ENCODE data around the gene KCNMB4.
A peak's percentile ranks its signal among the peaks of the same experiment; 100 is the strongest.

The KCNMB4 gene

DNA sequence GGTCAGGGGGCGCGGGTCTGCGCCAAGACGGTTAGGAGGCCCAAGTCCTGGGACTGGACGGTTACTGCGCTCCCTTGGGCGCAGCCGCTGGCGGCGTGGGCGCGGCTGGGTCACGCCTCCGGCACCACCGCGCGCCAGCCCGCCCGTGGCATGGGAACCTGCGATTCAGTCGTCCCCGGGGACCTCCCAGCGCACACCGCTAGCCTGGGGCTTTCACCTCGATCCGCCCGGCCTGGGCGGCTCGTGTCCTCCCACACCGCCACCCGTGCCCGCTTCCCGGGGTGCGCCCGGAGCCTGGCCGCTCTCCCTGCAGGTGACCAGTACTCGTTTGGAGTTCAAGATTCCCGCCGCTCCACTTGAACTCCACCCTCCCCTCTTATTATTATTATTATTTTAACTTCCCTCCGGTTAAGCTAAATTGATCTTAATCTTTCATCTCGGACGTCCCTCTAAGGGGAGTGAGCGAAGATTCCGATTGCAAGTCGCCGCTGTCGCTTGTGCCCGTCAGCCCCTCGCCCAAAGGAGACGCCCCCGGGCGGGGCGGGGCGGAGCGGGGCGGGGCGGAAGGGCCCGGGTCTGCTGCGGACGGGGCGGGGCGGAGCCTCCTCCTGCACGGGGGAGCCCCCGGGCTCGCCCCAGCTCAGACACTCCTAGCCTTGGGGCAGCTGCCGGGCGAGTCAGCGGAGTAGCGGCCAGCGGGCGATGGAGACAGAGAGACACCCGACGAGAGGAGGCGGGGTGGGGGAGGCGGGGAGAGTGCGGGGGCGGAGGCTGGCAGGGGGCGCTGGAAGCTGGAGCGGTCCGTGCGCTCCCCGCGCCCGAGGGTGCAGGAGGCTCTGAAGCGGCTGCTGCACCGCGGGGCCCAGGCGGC is at the start of gene KCNMB4:
TSS of gene KCNMB4 (plus strand) at position 643 of the 871 bp plus-strand sequence. CDS start 445 bp downstream, outside the sequence.
- DNase-seq: no peak

- DNase-seq: no peak
Observed at GRCh38 chr12:70317781-70318180, 48.3 kb upstream of the KCNMB4 start.

- DNase-seq: no peak
Observed at GRCh38 chr12:70319605-70320004, 46.5 kb upstream of the KCNMB4 start.

GRCh38 chr12:70321191-70321590 is 44.9 kb upstream of the KCNMB4 start:
- DNase-seq: no peak

GRCh38 chr12:70327541-70327940 is 38.5 kb upstream of the KCNMB4 start:
- no peak for DNase-seq

DNA sequence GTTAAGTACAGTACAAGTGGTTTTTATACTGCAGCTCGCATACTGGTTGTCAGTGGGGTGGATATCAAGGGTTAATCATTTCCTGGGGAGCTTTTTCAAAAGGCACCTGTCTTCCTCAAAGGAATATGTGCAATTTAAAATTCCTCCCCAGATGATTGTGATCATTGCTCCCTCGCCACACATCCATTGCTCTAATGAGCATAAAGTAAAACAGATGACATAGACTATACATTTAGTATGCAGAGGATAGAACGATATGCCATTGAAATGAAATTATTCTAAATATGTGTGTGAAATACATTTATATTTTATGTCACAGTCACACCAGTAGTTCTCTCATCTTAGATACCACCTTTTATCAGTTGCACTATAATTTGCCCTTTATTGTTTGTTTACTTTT is 36.4 kb upstream of the KCNMB4 start:
- DNase-seq: no peak

DNA sequence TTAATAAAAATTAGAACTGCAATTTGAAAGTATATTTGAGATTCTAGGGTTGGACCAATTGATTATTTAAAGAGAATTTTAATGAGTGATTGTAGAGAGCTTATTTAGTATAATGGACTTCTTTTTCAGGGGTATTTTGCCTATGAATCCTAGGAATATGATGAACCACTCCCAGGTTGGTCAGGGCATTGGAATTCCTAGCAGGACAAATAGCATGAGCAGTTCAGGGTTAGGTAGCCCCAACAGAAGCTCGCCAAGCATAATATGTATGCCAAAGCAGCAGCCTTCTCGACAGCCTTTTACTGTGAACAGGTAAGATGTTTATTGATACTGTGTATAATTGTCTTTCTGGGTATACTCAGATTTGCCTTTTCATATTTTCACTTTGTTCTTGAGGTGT is 35.9 kb upstream of the KCNMB4 start:
- DNase-seq: no peak

DNA sequence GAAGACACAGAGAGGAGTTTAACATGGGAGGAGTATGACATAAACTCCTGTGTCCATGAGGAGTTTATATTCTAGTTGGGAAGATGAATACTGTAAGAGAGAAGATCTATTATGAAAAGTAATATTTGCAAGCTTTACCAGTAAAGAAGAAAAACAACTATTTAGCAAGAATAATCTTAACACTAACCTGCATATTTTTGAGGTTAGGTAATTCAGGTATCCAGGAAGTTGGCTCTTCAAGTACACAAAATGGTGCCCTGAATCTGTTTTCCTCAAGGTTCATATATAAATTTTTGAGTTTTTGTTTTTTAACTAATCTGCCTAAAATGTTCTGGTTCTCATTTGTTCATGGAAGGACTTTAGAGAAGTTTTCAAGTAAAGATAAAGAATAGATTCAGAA is 33.9 kb upstream of the KCNMB4 start:
- no peak for DNase-seq

DNA sequence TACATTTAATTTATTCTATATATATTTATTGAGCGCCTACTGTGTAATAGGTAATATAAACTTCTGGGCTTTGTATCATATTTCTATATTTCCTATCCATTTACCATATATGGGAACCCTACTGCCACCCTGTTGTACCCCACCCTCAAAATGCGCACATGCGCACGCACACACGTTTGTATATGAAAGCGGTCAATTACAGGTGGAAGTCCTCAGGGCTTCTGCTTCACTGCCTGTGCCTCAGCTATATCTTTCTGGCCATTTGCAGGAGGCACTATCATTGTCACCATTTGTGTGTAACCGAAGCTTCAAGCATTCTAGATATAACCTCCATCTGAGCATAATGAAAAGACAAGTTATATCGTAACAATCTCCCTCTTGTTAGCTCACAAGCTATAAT is 31.3 kb upstream of the KCNMB4 start:
- DNase-seq: no peak

- DNase-seq: no peak
Observed at GRCh38 chr12:70338531-70338930, 27.6 kb upstream of the KCNMB4 start.

- DNase-seq: no peak
Observed at GRCh38 chr12:70351076-70351475, 15.0 kb upstream of the KCNMB4 start.

DNA sequence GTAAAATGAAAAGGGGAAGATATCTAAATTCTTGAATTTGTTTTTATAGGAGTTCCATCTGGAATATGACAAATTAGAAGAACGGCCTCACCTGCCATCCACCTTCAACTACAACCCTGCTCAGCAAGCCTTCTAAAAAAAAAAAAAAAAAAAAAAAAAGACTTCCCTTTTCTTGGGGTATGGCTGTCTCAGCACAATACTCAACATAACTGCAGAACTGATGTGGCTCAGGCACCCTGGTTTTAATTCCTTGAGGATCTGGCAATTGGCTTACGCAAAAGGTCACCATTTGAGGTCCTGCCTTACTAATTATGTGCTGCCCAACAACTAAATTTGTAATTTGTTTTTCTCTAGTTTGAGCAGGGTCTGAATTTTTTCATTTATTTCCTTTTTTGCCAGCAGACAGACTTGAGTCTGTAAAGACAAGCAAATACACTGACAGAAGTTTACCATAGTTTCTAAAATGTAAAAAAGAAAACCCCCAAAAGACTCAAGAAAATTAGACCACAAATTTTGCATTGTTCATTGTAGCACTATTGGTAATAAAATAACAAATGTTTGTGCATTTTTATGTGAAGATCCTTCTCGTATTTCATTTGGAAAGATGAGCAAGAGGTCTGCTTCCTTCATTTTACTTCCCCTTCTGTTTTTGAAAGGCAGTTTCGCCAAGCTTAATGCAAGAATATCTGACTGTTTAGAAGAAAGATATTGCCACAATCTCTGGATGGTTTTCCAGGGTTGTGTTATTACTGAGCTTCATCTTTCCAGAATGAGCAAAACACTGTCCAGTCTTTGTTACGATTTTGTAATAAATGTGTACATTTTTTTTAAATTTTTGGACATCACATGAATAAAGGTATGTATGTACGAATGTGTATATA is 12.1 kb upstream of the KCNMB4 start:
- DNase-seq: no peak

DNA sequence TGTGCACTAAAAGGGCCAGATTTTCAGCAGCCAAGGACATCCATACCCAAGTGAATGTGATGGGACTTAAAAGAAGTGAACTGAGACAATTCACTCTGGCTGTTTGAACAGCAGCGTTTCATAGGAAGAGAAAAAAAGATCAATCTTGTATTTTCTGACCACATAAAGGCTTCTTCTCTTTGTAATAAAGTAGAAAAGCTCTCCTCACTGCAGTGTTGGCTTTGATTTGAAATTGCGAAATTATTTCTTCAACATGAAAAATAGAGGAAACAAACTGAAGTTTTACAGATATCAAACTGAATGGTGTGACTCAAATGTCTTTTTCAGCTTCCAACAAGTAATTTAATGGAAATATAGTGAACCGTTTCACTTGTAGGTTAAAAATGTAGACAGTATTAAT is 11.3 kb upstream of the KCNMB4 start:
- DNase-seq: no peak

DNA sequence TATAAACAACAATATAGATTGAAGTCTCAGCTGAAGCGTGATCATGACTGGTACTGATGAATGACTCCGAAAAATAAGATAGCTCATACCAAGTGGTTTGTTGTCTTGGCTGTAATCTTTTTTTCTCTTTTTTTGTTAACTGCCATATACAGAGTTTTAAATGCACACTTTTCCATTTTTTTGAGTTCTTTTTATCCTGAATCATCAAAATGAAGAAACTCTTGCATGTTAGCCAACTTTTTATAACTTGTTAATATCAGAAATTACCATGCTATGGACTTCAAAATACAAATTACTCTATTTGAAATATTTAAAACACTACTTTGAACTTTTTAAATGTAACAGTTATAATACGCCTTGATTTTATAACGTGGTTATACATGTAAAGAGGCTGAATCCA is 10.1 kb upstream of the KCNMB4 start:
- DNase-seq: no peak

- DNase-seq: no peak
Observed at GRCh38 chr12:70359458-70360197, 6.5 kb upstream of the KCNMB4 start.

GRCh38 chr12:70360218-70360617 is 5.9 kb upstream of the KCNMB4 start:
- no peak for DNase-seq

DNA sequence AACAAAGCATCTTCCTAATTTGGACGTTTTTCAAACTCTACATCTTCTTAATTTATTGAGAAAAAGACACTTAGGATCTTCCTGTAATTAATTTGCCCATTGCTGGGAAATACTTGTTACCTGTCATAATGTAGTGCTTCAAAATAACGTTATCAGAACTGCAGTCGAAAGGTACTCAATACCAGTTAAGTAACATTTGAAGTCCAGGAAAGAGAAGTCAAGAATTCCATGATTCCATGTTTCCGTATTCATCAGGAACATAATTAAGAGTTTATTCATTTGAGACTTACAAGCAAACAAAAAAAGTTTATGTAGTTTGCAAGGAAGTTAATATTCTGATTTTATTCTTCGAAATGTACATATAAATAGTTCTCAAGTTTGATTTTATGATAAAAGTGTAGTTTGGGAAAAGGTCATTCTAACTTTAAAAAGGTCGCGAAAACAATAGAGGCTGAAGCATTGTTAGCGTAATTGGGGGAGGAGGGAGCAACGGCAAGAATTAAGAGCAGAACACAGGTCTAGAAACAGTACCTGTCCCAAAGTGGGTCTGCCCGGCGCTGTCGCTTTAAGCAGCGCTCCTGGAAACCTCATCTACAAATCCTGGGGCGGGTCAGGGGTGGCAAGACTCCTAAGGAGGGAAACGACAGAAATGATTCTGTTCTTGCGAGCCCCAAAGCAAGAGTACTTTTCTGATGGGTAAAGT is 1.2 kb upstream of the KCNMB4 start:
- no peak for DNase-seq

DNA sequence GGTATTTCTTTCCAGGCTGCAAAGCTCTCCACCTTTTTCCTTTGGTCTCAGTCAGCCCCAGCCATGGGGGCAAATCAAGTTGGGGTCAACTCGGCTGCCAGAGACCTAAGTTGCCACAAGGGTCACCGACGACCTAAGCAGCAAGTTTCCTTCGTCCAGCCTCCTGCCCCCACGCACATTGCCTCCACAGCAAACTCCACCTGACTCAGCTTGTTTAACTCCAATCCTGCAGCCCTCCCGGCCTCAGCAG is 767 bp upstream of the KCNMB4 start:
- no peak for DNase-seq

DNA sequence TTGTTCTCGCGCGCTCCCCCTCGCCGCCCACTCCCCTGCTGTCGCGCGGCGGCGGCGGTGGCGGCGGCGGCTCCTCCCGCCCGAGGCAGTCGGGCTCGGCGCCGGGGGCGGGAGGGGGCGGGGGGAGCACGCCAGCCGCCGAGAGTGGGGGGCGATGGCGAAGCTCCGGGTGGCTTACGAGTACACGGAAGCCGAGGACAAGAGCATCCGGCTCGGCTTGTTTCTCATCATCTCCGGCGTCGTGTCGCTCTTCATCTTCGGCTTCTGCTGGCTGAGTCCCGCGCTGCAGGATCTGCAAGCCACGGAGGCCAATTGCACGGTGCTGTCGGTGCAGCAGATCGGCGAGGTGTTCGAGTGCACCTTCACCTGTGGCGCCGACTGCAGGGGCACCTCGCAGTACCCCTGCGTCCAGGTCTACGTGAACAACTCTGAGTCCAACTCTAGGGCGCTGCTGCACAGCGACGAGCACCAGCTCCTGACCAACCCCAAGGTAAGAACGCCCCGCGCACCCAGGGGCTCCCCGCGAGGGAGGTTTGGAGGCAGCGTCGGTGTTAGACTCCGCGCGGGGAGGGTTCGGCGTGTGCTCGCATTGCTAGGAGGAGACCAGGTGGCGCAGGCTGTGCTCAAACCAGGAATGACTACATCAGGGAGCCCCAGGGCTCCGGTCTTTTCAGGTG is 629 bp downstream of the KCNMB4 start:
- peak; percentile 11 for DNase-seq

GRCh38 chr12:70367258-70368141 is 1.4 kb downstream of the KCNMB4 start:
- no peak for DNase-seq

GRCh38 chr12:70372881-70373280 is 6.8 kb downstream of the KCNMB4 start:
- DNase-seq: no peak

All from NCI-H2107 (cell line).